SW 1271 (cell line): ENCODE measurements around the gene ZDHHC11.
"Not testable (repeated sequence)": the region's sequence is repeated elsewhere in the genome, so short reads cannot be mapped to it uniquely, and the experiment has no call there.

ENCODE experiments used
- DNase-seq, 2 experiments: peaks; one replicate each; lab custom pipeline; 2025; lab: John Stamatoyannopoulos, UW

Gene ZDHHC11

DNA sequence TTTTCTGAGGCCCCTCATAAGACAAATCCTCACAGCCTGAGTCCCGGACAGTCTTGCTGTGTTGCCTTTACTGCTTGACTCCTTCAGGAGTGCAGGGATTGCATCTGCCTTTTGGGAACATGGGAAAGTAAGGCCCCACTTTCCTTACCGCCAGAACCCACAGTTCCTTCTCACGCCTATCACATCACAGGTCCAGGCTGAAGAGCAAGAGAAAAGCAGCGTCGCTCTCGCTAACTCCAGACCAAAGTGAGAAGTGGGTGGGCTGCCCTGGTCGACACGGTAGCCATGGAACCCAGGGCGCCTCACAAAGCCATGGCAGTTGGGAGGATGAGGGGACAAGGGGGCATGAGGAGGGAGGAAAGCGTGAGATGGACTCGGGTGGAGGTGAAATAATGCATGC is 7.9 kb upstream of the ZDHHC11 start:
- DNase-seq = no peak

- DNase-seq = no peak
Measured at GRCh38 chr5:856531-857425, 6.0 kb upstream of the ZDHHC11 start.

GRCh38 chr5:855771-856530 is 5.2 kb upstream of the ZDHHC11 start:
- DNase-seq = no peak

- DNase-seq = no peak
Measured at GRCh38 chr5:854966-855743, 4.4 kb upstream of the ZDHHC11 start.

DNA sequence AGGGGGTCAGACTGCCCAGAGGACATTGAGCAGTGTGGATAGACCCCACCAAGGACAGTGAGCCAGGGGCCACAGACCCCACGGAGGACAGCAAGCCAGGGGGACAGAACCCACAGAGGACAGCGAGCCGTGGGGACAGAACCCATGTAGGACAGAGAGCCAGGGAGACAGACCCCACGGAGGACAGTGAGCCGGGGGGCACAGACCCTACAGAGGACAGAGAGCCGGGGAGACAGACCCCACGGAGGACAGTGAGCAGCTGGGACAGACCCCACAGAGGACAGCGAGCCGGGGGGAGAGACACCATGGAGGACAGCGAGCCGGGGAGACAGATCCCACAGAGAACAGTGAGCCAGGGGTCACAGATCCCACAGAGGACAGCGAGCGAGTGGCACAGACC is 3.4 kb upstream of the ZDHHC11 start:
- DNase-seq = no peak

GRCh38 chr5:853416-854090 is 2.8 kb upstream of the ZDHHC11 start:
- DNase-seq = not testable (repeated sequence)

- DNase-seq = no peak
Measured at GRCh38 chr5:852431-853401, 1.9 kb upstream of the ZDHHC11 start.

DNA sequence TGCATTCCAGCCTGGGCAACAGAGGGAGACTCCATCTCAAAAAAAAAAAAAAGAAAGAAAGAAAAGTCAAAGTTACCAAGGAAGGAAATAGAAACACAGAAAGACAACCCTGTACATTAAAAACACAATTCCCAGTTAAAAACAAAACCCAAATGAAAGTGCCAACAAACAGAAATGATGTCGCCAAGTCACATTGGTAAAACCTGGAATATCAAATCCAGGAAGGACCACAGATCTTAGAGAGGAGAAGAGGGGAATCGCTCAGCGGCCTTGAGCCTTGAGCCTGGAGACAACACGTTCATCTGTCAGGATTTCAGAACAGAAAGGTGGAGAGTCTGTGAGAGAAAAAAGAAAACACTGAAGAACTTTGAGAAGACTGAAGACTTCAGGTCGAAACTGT is 1.2 kb upstream of the ZDHHC11 start:
- DNase-seq = no peak

DNA sequence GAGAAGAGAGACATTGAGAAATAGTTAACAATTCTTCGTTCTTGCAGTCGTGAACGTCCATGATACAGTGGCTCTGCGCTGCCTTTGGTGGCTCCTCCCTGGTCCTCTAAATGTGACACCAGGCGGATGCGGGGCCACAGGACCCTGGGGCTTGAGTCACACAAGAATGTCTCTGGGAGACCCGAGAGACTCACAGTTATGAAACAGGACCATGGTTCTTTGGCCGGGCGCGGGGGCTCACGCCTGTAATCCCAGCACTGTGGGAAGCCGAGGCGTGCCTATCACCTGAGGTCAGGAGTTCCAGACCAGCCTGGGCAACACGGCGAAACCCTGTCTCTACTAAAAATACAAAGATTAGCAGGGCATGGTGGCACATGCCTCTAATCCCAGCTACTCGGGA is 767 bp upstream of the ZDHHC11 start:
- DNase-seq = no peak

DNA sequence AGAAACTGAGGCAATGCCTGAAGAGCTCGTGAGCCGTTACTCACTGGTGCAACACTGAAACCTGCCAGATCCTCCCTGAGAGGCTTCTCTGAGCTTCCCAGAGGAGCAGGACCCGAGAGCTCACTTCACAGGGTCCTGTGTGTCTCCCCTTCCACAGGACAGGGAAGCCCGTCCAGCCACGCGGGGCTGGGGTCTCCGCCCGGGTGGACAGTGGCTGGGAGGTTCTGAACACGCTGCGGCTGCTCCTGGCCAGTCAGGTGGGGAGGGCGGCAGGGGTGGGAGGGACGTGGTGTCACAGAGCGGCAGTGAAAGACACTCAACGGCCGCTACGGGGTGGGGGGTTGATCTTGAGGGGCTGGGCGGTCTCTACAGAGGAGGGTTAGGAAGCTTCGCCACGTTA is 290 bp upstream of the ZDHHC11 start:
- no peak for DNase-seq

- no peak for DNase-seq
Measured at GRCh38 chr5:849651-850301, 1.0 kb downstream of the ZDHHC11 start.

GRCh38 chr5:848671-849111 is 2.1 kb downstream of the ZDHHC11 start:
- no peak for DNase-seq

DNA sequence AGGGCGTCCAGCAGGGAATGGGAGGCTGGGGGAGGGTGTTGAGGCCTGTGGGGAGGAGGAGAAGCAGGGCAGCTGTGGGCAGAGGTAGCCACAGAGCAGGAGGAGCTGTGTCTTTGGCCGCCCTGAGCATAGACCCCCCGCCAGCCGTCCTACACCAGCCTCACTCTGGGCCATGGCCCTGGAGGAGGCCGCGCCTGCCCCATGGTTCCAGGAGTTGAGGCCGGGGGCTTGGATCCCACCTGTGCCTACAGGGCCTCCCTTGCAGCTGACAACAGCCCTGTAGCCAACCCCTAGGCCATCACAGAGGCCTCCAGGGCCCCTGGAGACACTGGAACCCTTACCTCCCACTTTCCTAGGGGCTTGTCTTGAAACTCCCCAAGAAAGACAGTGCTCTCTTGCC is 3.0 kb downstream of the ZDHHC11 start:
- DNase-seq = not testable (repeated sequence)

- not testable (repeated sequence) for DNase-seq
Measured at GRCh38 chr5:847212-847611, 3.6 kb downstream of the ZDHHC11 start.

- not testable (repeated sequence) for DNase-seq
Measured at GRCh38 chr5:846602-847091, 4.1 kb downstream of the ZDHHC11 start.

DNA sequence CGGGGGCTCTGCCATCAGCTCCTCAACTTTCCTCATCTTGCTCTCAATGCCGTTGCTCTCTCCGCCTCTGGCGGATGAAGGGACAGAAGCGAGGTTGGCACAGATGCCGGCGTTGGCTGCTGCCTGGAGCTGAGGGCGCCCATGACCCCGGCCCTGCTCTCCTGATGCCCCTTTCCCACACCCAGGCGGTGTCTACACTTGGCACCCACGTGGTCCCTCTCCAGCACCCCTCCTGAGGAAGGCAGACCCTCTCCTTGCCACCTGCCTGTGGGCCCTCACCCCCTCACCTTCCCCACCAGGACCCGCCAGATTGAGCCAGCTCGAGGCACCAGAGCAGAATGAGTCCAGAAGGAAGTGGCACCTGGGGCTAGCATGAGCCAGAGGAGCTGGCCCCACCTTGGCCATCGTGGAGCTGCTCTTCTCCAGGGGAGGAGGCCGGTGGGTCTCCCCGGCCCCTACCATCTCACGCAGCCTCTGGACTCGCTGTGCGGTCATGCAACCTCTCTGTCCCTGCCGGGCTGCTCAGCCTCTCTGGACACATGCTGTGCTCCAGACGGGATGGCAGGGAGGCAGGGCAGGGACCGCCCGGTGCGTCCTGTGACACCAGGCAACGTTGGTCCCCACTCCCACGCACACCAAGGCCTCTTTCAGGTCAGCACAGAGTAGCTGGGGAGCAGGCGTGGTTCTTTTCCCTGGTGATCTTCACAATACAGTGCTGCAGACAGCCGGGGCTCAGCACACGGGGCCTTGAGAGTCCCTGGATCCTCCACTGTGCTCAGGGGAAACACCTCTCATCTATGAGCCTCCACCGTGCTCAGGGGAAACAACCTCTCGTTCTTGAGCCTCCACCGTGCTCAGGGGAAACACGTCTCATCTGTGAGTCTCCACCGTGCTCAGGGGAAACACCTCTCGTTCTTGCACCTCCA is 4.8 kb downstream of the ZDHHC11 start:
- not testable (repeated sequence) for DNase-seq

- DNase-seq = not testable (repeated sequence)
Measured at GRCh38 chr5:845031-845675, 5.6 kb downstream of the ZDHHC11 start.

- DNase-seq = not testable (repeated sequence)
Measured at GRCh38 chr5:844426-844825, 6.4 kb downstream of the ZDHHC11 start.
